Activated CD8-positive, alpha-beta memory T cell treated with anti-CD3 and anti-CD28 coated beads for 1 hour (primary cell): ENCODE results near the gene NUP153.
"Not testable (repeated sequence)": the region's sequence is repeated elsewhere in the genome, so short reads cannot be mapped to it uniquely, and the experiment has no call there.

Source experiments
- DNase-seq, 2 donors: peaks; one replicate each; pipeline ENCODE4 v3.0.0-alpha.2; 2020; ENCODE audit warnings: low read depth in 1 of 2; ENCODE audit errors: extremely low read depth in 1 of 2

NUP153 gene

DNA sequence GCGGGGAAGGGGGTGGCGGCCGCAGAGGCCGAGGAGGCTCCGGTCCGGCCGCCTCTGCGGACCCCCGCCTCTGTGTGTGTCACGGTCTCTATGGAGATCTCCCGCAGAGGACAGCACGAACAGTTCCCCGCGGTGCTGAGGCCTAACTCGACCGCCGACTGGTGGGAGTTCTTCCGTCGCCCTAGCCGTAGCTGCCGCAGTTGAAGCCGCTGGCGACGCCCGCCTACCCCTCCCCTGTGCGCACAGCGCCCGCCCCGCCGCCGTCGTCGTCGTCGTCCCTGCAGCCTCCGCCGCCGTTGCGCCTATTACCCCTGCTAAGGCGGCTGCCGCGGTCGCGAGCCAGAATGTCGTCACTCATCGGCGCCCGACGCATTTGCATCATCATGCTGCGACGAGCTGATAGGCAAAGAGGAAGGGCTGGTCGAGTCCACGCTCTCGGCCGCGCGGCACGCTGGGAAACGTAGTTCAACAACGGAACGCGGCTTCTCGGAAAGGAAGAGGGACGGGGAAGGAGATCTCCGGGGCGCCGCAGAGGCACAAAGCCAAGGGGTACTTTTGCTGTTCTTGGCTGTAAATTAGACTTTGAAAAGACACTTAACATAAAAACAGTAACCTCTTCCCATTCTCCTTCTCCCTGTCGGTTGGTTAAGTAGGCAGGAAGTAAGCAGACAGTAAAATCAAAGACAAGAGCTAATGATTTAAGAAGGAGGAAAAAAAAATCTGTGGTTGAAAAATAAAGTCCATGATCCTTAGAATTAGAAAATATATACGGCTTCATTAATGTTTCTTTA lies at the start of gene NUP153:
NUP153 (minus strand) TSS at position 346 of the 791 bp plus-strand sequence. CDS start 538 bp downstream, outside the sequence.
- DNase-seq, result peak; percentile 99

GRCh38 chr6:17754254-17754653 lies 47.5 kb upstream of the NUP153 start:
- no peak for DNase-seq

GRCh38 chr6:17745324-17745723 lies 38.6 kb upstream of the NUP153 start:
- DNase-seq, result not testable (repeated sequence)

DNA sequence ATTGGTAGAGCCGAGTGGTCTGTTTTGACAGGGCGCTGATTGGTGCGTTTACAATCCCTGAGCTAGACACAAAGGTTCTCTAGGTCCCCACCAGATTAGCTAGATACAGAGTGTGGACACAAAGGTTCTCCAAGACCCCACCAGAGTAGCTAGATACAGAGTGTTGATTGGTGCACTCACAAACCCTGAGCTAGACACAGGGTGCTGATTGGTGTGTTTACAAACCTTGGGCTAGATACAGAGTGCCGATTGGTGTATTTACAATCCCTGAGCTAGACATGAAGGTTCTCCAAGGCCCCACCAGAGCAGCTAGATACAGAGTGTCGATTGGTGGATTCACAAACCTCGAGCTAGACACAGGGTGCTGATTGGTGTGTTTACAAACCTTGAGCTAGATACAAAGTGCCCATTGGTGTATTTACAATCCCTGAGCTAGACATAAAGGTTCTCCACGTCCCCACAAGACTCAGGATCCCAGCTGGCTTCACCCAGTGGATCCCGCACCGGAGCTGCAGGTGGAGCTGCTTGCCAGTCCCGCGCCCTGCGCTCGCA lies 38.1 kb upstream of the NUP153 start:
- not testable (repeated sequence) for DNase-seq

DNA sequence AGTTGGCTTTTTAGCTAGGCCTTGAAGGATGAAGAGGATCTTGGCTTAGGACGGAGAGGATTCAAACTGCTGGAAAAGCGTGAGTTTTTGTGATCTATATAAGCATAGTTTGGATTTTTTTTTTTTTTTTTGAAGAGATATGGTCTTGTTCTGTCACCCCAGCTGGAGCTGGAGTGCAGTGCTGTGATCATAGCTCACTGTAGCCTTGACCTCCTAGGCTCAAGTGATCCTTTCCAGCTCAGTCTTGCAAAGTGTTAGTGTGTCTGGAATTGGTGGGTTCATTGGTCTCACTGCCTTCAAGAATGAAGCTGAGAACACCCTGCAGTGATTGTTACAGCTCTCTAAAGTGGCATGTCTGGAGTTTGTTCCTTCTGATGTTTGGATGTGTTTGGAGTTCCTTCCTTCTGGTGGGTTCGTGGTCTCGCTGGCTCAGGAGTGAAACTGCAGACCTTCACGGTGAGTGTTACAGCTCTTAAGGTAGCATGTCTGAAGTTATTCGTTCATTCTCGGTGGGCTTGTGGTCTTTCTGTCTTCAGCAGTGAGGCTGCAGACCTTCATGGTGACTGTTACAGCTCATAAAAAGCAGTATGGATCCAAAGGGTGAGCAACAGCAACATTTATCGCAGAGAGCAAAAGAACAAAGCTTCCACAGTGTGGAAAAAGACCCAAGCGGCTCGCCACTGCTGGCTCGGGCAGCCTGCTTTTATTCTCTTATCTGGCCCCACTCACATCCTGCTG lies 37.5 kb upstream of the NUP153 start:
- no peak for DNase-seq

GRCh38 chr6:17741507-17741906 lies 34.8 kb upstream of the NUP153 start:
- no peak for DNase-seq

DNA sequence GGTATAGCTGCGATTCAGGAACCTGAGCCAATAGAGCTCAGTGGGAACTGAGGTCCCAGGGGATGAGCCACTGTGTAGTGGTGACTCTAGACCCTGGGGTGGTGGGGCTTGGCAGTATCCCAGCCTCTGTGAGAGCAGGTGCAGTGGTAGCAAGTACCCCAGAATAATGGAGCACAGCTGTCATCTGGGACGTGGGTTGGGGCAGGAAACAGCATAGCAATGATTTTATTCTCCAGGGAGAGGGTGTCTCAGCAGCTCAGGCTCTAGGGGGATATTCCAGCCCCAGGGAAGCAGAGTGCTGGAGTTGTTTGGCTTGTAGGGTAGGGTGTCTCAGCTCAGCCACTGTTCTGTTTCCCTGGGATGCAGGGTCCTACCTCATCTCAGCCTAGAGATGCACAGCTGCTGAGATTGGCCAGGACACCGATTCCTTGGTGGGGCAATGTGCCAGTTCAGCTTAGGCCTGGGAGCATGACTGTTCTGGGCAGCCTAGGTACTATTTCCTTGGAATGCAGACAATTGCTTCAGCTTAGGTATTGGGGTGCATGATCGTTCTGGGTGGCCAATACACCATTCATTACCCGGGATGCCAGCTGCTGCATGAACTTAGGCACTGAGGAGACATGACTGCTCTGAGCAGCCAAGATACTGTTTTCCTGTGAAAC lies 34.0 kb upstream of the NUP153 start:
- no peak for DNase-seq

- no peak for DNase-seq
Measured at GRCh38 chr6:17737704-17738252, 31.1 kb upstream of the NUP153 start.

DNA sequence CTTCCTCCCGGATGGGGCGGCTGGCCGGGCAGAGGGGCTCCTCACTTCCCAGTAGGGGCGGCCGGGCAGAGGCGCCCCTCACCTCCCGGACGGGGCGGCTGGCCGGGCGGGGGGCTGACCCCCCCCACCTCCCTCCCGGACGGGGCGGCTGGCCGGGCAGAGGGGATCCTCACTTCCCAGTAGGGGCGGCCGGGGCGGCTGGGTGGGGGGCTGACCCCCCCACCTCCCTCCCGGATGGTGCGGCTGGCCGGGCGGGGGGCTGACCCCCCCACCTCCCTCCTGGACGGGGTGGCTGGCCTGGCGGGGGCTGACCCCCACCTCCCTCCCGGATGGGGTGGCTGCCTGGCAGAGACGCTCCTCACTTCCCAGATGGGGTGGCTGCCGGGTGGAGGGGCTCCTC lies 28.6 kb upstream of the NUP153 start:
- DNase-seq, result not testable (repeated sequence)

DNA sequence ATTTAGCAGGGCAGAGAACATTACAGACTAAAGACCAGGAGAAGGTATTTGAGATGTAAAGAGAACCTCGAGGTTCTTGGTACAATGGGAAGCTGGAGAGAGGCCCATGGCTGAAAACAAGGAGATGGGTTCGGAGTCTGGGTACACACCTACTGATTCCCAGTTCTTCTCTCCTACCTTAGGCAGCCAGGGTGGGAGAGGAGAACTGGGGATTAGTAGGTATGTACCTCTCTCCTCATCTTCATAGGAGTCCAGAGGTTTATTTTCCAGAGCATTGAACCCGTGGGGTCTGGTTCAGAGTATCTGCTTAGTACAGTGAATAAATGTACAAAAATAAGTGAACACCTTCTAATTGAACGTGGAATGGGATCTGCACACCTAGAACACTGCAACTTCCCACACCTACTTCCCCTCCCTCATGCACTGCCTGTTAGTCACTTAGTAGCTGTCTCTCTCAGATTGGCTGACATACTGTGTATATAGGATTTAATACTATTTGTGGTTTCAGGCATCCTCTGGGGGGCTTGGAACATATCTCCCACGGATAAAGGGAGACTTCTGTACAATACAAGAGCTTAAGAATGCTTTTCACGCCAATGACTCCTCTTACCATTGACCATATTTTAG lies 23.5 kb upstream of the NUP153 start:
- no peak for DNase-seq

- no peak for DNase-seq
Measured at GRCh38 chr6:17729223-17730077, 22.7 kb upstream of the NUP153 start.

- DNase-seq, result no peak
Measured at GRCh38 chr6:17728551-17729222, 22.0 kb upstream of the NUP153 start.

GRCh38 chr6:17725083-17725482 lies 18.4 kb upstream of the NUP153 start:
- no peak for DNase-seq

DNA sequence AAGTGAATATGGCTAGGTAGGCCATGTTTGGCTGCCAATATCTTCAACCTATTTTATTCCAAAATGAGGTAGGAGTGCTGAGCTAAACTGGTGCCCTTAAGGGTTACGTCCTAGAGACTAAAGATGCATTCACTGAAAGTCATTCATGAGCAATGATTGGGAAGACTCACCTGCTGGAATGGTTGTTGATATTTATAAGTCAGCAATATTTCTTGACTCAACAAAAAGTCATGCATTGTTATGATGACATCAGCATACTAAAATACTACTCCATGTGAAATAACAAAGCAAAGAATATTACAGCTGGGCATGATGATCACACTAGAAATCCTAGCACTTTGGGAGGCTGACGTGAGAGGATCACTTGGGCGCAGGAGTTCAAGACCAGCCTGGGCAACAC lies 17.6 kb upstream of the NUP153 start:
- DNase-seq, result no peak

DNA sequence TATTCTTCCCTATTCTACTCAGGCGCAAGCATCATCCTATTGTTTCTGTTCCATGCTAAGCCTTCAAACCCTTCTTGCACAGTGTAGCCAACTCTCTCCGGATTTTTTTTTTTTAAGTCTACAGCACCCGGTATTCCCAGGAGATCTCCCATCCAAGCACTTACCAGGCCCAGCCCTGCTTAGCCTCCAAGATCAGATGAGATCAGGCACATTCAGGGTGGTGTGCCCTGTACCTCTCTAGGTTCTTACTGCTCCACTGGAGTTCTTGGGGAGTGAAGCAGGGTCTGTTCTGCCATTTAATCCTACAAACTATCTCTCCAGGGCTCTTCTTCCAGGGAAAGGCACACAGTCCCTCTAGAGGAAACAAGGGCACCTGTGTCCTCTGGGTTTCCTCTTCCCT lies 14.9 kb upstream of the NUP153 start:
- DNase-seq, result no peak

DNA sequence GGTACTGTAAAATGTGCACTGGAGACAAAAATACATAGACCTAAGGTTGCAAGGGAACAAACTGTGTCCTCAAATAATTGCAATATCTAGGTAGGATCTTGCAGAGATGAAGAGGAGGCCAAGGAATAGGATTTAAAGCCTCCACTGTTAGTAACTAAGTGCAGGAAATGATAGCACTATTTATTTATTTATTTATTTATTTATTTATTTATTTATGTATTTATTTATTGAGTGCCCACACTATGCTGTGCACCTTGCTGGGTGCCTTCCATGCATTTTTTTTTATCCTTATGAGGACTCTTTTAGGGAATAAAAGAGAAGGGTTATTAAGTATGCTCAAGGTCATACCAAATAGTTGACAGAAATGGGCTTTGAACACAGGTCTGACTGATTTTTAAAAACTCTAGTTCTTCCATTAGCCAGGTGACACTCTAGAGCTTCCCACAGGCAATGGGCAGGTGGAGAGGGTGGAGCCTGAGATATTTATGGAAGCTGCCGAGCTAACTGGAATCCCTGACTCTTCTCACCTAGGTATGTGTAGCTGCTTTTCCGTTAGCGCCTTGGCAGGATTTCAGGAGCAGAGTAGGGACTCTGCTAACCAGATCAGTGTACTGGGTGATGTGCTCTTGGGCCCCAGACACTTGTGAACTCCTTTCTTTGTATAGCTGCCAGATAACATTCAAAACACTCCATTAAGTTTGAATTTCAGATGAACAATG lies 12.8 kb upstream of the NUP153 start:
- DNase-seq, result no peak

DNA sequence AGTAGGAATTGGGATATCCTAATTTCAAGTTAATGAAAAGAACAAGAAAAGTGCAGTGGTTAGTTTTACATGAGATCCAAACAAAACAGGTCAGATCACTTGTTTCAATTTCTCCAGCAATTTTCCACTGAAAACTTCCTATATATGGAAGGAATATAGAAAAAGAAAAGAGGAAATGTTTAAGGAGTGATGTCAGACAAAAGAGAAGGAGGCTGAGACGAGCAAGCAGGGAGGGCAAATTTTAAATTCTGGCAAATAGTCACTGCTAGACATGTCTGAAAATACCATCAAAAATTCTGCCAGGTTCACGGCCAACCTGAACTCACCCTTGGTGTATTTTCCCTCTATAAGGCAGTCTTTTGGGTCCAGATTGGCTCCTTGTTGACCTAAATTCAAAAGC lies 9.5 kb upstream of the NUP153 start:
- no peak for DNase-seq
